NT2/D1 (cell line): ENCODE results near the gene ANO7.

ENCODE experiments used
- YY1 ChIP-seq: IDR thresholded peaks from 2 replicates; pipeline ENCODE4 v1.6.1; 2011; ENCODE audit not compliant: insufficient read length, insufficient read depth
- ZNF274 ChIP-seq: IDR thresholded peaks from 2 replicates; pipeline ENCODE4 v1.6.1; 2011; ENCODE audit warnings: mild to moderate bottlenecking, low read depth, low read length

- TF ChIP-seq YY1 (no peak), ZNF274 (no peak)
These were observed 85.7 kb downstream of the ANO7 start for GRCh38 chr2:241274127-241274526.
